Jurkat, Clone E6-1 (cell line): ENCODE measurements around the gene SPTBN2. TPM values are rescaled to one million over a fixed set of nuclear protein-coding genes. Genes with fewer than 3 reads are reported as not detected.

Experiments used
- DNase-seq: peaks from one replicate; pipeline ENCODE4 v3.0.0-alpha.2; 2011; ENCODE audit warnings: low read depth, low spot score
- H3K4me3 ChIP-seq: 2 replicates; pipeline ENCODE4 v1.5.1; 2011; ENCODE audit warnings: mild to moderate bottlenecking, low read length, control low read depth, moderate library complexity
- polyA plus RNA-seq: library from polyadenylated mRNA; unstranded; fragments of >200 nt; gene quantifications from one replicate; pipeline ENCODE4 v1.2.1, GENCODE V29; 2012; ENCODE audit warnings: missing spikeins; ENCODE audit not compliant: insufficient read length, insufficient read depth

The SPTBN2 gene
- polyA plus RNA-seq = 22.1 TPM

DNA sequence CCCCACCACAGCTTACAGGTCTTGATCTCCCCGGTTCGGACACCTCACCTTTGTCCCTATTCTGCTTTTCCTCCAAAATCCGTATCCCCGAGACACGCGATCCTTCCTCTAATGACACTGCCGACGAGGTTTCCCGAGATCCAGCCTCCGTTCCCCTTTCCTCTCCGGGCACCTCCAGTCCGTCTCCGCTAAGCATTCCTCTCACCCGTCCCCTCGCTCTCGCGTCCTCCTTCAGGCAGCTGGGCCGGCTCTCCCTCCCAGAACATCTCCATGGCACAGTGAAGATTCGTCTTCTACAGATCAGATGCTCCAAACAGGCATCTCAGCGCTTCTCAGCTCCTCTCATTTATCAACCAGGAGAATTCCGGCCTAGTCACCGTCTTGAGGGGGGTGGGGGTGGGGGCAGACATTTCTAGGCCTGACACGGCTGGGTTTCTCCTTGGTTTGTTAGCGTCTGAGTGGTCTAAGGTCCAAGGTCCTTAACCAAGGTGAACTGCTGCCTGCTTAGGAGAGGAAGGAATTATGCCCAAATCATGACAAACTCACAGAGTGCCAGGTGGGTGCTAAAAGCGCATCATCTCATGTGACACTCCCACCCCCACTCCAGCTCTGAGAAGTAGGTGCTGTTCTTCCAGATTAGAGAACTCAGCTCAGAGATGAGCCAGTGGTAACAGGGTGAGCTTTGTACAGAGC is at the start of gene SPTBN2:
TSS of gene SPTBN2 (minus strand) at position 524 of the 693 bp plus-strand sequence. CDS start 7,976 bp downstream, outside the sequence.
- peak within 1 kb of the TSS; percentile 53 for H3K4me3 ChIP-seq
- DNase-seq = no peak

DNA sequence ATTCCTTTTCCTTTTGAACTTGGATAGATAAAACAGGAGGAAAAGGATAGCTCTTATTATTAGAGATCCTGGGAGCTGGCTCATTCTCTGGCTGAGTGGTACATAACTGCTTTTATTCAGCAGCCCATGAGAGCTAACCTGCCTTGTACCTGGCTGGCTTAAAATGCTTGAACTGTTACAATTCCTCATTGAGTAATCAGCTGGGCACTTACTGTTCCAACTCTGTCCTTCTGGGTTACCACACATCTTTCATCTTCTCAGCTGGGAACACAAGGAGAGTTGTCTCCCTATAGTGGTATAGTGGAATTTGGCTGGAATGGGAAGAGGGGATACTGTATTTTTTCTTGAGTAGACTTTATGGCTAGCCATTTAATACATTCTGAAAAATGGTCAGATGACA is 39.8 kb upstream of the SPTBN2 start:
- H3K4me3 ChIP-seq = no peak overlapping the region
- DNase-seq = no peak

DNA sequence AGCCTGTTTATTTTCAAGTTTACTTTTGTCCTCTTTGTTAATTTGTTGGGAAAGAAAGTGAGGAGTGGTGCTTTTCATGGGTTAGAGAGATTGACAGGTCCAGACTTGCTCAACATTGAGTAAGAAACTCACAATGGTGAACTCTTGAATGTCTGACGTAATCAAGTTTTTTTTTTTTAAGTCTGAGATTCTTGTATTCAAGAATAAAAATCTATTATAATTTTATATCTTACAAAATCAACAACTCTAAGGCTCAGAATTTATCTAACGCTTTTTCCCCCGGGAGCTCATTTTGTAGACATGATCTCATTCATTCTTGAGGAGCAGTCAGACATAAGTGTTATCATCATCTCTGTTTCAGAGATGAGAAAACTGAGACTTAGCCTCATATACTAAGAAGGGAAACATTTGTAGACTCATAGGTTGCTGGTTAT is 39.1 kb upstream of the SPTBN2 start:
- H3K4me3 ChIP-seq = no peak overlapping the region
- DNase-seq = no peak

DNA sequence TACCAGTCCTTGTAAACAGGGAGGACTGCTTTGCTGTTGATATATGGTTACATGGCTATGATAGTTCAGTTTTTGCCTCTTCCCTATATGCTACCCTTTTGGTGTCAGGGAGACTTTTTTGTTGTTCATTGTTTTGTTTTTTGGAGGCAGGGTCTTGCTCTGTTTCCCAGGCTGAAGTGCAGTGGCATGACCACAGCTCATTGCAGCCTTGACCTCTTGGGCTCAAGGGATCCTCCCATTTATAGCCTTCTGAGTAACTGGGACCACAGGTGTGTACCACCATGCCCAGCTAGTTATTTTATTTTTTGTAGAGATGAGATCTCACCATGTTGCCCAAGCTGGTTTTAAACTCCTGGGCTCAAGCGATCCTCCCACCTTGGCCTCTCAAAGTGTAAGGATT is 38.6 kb upstream of the SPTBN2 start:
- no peak overlapping the region for H3K4me3 ChIP-seq
- no peak for DNase-seq

DNA sequence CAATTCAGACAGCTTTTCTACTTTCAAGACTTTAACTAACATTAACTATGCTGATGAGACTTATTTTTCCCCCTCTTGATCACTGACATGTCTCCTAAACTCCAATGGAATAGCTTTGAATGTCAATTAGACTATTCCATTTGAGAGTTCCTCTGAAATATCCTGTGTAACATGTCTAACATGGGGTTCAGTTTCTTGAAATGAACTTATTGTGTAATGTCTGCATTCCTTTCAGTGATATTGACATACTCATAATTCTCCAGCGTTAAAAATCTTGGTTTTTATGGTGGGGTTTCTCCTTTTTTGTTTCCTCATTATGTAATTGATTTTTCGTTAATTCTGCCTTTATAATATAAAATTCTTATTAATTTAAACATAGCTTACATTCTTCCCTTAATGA is 37.7 kb upstream of the SPTBN2 start:
- no peak for DNase-seq
- H3K4me3 ChIP-seq = no peak overlapping the region

DNA sequence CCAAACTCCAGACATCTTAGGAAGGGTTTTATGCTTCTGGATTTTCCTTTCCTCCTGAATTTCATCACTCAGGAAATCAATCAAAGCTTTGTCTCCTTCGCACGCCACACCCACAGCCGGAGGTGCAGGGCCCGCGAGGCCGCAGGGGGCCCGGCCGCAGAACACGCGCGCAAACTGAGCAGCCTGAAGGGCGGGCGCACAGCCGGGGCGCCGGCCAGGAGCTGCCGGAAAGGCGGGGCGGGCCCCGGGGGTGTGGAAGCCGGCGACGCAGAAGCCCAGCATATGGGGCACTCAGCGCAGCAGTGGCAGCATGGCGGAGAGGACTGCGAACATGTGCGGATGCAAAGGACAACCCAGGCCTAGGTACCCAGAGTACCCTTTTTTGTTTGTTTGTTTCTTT is 33.1 kb upstream of the SPTBN2 start:
- DNase-seq = no peak
- H3K4me3 ChIP-seq = no peak overlapping the region

DNA sequence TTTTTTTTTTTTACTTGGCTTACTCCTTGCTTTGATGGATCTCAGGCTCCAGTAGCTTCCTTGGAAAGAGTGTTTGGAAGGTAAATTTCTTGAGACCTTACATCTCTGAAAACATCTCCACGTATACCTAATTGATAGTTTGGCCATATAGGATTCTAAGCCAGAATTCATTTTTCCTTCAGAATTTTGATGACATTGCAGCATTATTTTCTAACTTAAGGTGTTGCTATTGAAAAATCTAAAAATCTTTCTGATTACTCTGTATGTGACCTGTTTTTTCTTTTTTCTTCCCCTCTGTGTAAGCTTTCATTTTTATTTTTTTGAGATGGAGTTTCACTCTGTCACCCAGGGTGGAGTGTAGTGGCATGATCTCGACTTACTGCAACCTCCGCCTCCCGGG is 23.1 kb upstream of the SPTBN2 start:
- H3K4me3 ChIP-seq = no peak overlapping the region
- no peak for DNase-seq

DNA sequence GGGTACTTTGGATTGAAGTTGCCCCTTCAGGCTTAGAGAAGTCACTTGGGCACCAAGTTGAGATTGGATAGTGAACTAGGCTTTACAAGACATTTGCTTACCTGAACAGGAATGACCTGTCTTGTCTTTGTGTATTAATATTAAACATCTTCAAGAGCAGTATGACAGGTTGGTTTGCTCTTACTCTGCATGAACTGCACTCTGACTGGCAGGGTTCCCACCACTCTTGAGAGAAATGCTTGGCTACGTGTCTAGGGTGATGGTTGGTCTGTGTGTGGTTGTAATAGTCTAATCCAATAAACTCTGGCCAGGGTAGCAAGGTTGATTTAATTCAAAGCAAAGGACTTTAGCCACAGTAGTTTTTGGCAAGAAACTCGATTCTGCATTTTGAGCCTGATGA is 20.1 kb upstream of the SPTBN2 start:
- no peak for DNase-seq
- no peak overlapping the region for H3K4me3 ChIP-seq

DNA sequence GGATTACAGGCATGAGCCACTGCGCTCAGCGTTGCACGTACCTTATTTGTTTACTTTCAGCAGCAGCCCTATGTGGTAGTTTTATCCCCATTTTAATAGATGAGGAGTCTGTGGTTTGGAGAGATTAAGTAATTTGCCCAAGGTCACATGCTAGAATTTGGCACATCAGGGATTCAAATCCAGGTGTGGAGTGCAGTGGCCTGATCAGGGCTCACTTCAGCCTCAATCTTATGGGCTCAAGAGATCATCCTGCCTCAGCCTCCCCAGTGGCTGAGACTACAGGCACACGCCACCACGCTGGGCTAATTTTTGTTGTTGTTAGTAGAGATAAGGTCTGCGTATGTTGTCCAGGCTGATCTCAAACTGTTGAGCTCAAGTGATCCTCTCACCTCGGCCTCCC is 18.5 kb upstream of the SPTBN2 start:
- no peak overlapping the region for H3K4me3 ChIP-seq
- no peak for DNase-seq

DNA sequence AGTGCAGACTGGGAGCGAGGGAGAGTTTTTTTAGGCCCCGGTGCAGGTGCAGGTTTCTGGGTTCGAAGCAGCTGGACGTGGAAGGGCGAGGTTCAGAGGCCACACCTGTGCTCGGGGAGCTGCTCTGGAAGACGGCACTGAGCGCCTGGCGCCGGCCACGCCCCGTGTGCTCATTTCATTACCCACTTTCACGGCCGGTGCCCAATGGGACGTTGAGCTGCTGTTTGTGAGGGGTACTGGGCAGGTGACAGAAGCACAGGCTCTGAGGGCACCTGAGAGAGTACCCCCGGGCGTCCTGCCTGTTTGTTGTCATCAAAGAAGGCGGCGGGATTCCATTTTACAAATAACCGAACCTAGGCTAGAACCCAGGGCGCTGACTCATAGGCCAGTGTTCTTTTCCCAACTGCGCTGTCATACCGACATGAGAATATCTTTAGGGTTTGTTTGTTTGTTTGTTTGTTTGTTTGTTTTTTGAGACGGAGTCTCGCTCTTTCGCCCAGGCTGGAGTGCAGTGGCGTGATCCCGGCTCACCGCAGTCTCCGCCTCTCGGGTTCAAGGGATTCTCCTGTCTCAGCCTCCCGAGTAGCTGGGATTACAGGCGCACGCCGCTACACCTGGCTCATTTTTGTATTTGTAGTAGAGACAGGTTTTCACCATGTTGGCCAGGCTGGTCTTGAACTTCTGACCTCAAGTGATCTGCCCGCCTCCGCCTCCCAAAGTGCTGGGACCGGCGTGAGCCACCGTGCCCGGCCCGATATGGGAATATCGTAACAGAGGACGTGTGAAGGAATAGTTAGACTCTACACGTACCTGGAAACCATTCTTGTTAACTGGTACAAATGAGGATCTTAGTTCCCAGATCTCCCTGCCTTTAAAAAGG is 16.6 kb upstream of the SPTBN2 start:
- peak; percentile 24 for DNase-seq
- H3K4me3 ChIP-seq = peak overlapping the region; percentile 92

DNA sequence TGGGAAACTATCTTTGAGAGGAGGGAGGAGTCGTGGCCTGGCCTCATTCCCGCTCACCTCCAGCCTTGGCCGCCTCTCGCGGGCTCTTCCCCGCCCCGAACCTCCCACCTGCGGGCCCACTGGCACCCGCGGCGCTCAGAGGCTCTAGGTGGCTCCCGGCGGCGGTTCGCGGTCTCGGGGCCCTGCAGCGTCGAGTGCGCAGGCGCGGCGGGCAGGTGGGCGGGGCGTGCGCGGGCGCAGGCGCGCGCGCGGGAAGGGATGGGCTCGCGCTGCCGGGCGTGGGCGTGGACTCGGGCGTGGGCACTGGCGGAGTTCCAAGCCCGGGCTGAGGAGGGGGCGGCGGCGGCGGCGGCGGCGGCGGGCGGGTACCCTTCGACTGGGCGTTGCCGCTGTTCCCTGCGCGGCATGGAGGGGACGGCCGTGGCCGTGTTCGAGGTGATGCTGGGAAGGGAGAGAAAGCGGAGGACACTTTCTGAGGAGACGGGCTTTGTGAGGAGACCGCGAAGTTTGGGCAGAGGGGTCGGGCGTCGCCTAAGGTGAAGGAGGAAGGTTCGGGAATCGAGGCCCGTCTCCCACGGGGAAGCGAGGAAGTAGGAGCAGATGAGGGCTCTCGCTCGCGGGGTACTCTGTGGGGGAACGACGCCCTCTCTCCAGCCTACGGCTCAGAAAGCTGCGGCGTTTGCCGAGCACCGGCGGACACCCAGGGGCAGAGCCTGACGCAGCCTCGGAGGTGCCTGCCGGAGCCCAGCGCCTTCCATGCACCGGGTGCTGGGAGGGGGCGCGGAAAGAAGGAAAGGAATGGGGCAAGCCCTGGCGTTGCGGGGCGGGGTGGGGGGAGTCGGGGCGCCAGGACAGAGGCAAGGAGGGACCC is 15.7 kb upstream of the SPTBN2 start:
- peak; percentile 55 for DNase-seq
- H3K4me3 ChIP-seq = peak overlapping the region; percentile 92

DNA sequence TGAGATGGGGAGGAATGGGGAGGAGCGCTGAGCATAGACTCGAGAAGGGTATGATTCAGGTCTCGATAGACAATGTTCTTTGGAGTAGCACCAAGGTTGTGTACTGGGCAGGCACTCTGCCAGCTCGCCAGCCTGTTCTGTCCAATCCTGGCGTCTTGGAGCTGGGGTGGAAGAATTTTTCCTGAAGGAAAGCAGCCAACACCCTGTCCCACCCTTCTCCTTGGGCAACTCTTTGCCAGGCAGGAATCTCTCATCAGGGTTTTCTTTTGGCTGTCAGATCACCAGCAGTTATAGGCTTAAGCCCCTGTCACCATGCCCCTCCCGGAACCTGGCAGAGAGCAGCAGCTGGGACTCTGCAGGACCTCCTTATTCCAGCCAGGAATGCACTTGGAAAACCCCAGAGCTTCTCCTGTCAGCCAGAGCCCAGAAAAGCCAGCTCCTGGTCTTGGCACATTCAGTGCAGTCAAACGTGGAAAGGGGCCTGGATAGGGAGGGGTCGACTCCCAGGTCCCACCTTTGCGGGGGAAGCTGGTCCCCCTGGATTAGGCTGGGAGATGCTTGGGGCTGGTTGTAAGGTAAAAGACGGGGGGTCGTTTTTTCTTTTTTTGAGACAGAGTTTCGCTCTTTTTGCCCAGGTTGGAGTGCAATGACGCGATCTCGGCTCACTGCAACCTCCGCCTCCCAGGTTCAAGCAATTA is 14.4 kb upstream of the SPTBN2 start:
- peak overlapping the region; percentile 70 for H3K4me3 ChIP-seq
- DNase-seq = no peak

DNA sequence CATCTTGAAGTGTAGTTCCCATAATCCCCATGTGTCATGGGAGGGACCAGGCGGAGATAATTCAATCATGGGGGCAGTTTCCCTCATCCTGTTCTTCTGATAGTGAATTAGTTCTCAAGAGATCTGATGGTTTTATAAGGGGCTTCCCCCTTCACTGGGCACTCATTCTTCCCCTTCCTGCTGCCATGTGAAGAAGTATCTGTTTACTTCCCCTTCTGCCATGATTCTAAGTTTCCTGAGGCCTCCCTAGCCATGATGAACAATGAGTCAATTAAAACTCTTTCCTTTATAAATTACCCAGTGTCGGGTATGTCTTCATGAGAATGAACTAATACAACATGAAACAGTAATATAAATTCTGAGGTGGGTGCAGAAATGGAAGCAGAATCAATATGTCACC is 12.1 kb upstream of the SPTBN2 start:
- no peak for DNase-seq
- no peak overlapping the region for H3K4me3 ChIP-seq

DNA sequence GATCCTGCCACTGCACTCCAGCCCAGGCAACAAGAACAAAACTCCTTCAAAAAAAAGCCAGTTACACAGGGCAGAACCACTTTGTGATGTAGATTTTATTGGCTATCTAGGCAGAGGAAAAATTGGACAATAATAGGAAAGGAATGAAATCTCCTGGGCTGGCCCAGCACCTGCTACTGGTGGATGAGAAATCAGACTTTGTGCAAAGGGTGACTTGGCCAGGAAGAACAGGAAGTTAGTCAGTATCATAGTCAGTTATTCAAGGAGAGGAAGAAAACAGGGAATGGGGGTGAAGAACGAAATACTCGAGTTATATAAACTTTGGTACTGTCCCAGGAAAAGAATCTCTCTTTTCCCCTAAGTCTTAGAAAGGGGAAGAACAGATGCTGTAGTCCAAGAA is 11.0 kb upstream of the SPTBN2 start:
- DNase-seq = no peak
- H3K4me3 ChIP-seq = no peak overlapping the region

DNA sequence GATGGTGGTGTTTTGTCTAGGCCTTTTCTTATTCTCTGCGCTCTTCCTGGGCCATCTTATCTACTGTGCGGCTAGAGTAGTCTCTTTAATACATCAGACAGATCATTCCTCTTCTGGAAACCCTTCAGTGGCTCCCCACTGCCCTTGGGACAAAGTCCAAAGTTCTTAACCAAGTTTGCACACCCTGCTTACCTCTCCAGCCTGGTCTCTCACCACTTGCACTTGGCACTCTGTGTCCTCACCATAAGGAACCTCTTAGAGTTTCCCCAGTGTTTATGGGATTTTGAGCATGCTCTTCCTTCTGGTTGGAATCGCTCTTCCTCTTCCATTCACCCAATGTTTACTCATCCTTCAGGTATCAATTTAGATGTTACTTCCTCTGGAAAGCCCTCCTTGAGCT is 5.2 kb upstream of the SPTBN2 start:
- no peak for DNase-seq
- H3K4me3 ChIP-seq = no peak overlapping the region

DNA sequence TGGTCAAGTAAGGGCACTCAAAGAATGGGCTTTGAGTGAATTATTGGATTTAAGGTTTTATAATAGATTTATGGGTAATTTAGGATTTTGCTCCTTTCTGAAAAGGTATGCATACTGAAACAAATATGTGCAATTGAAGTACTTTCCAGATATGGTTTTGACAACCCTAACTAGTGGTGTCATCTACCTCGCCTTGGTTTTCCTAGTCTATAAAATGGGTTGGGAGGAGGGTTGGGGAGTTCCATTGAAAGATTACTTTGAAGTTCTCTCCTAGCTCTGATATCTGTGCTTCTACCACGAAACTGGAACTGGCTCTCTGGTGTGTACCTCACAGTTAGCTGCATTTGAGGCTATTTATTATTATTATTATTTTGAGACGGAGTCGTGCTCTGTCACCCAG is 431 bp upstream of the SPTBN2 start:
- no peak overlapping the region for H3K4me3 ChIP-seq
- no peak for DNase-seq

DNA sequence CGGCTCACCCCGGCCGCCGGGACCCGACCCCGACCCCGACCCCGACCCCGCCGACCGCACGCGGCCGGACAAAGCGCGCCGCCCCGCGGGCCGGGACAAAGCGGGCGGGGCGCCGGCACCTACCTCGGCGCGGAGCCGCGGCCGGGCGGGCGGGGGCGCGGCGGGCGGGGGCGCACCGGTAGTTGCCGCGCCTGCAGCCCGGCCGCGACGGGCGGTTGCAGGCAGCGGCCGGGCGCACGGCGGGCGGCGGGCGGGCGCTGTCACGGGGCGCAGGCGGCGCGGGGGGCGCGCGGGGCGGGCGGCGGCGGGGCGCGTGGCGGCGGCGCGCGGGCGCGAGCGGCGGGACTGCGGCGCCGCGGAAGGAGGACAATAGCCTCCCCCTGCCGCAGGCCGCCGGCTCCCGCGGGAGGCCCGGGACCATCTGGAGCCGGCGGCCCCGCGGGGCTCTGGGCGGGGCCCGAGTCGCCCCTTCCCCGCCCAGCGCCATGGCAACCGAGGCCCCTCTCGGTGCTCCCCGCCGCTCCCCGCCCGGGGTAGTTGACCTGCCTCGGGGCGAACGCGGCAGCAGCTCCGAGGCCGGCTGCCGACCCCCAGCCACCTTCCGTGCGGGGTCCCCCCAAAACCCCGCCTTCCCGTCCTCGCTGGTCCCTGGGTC is 851 bp downstream of the SPTBN2 start:
- DNase-seq = no peak
- peak overlapping the region; percentile 53 for H3K4me3 ChIP-seq

DNA sequence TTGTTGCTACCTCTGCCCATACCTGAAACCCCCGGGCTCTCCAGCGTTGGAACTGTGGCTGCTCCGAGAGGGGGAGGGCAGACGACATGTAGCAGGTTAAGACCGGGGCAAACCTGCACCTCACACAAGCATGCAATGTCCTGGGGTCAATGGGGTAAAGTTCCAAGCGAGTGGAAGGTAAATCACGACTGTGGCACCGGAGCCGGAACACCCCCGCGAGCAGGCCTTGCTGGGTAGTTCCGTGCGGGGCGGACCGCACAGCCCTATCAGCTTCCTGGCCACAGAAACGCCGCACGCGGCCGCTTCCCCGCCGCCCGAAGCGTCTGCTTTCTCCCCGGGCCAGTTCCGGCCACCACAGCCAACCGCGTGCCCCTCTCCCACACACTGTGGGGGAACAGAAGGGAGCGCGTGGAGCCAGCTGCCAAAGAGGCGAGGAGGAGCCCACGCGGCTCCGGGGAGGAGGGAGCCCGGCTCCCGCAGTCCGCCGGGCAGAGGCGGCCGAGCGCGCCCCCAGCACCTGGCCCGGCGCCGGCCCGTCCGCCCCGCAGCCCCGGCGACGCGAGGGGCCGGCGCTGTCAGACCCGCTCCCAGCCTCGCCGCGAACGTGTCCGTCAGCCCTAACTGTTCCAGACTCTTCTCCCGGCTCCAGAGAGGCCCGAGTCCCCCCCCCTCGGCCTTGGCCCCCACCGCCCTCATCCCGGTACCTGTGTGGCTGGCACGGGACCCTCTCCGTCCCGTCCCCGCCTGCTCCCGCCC is 1.6 kb downstream of the SPTBN2 start:
- no peak for DNase-seq
- H3K4me3 ChIP-seq = peak overlapping the region; percentile 20
